ENCODE results near the gene TBC1D9B. TPM values are rescaled to one million over a fixed set of nuclear protein-coding genes. Genes with fewer than 3 reads are reported as not detected.
A peak's percentile ranks its signal among the peaks of the same experiment; 100 is the strongest.

The TBC1D9B gene
- total and polyA plus RNA-seq, 2 of the 13 experiments (the other 11 are each of a cell fraction or from before 2014, with no cell fraction given) = 35.0 to 50.0 TPM

DNA sequence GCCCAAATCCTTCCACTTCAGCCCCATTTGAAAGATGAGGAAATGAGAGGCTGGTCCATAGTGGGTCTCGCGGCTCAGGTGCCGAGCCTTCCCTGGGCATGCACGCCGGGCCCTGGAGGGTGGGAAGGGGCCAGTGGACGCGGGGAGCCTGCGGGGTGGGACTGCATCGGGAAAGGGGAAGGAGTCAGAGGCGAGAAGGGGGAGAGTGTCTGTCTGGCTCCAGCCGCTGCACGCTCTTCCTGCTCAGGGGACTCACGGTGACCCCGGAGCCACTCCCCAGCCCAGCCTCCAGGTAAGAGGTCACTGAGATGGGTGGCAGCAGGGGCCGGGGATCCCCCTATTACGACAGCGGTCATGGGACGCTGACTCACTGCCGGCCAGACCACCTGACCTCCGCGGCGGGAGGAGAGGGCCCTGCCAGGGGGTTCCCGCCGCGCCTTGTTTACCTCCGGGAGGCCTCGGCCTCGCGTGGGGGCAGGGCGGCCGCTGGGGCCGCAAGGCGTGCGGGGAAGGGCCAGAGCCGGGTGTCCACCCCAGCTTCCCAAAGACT is 88.9 kb downstream of the TBC1D9B start (continued):
- TF ChIP-seq, protein P1, sequence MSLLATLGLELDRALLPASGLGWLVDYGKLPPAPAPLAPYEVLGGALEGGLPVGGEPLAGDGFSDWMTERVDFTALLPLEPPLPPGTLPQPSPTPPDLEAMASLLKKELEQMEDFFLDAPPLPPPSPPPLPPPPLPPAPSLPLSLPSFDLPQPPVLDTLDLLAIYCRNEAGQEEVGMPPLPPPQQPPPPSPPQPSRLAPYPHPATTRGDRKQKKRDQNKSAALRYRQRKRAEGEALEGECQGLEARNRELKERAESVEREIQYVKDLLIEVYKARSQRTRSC (CRISPR knock-in tag; IDR thresholded peaks at IDR 0.05; ENCODE audit: low read depth) = peak; percentile 49; the same call in 1 of the 2 replicates
- TF ChIP-seq IKZF1 (IDR thresholded peaks at IDR 0.05) (no peak), ZNF460 (CRISPR knock-in tag; IDR thresholded peaks at IDR 0.05; ENCODE audit: borderline replicate concordance) (no peak; the same call in 1 of the 2 replicates), TCF12 (IDR thresholded peaks at IDR 0.05) (no peak), TCF12 (CRISPR knock-in tag; IDR thresholded peaks at IDR 0.05) (peak; percentile 72), ZNF431 (CRISPR knock-in tag; IDR thresholded peaks at IDR 0.05; ENCODE audit: borderline replicate concordance, low read depth) (peak; percentile 78), THYN1 (CRISPR knock-in tag; IDR thresholded peaks at IDR 0.05; ENCODE audit: borderline replicate concordance, low read depth) (no peak), HHEX (CRISPR knock-in tag; IDR thresholded peaks at IDR 0.05) (peak; percentile 55; the same call in 1 of the 2 replicates), SMAD3 (CRISPR knock-in tag; IDR thresholded peaks at IDR 0.05) (peak; percentile 68; the same call in 1 of the 2 replicates), ZNF792 (CRISPR knock-in tag; IDR thresholded peaks at IDR 0.05) (peak; percentile 68; the same call in 1 of the 2 replicates), REXO4 (CRISPR knock-in tag; IDR thresholded peaks at IDR 0.05; ENCODE audit: borderline replicate concordance) (no peak), HOXA5 (CRISPR knock-in tag; IDR thresholded peaks at IDR 0.05) (peak; percentile 79), KDM6A (CRISPR knock-in tag; IDR thresholded peaks at IDR 0.05; ENCODE audit: low read depth) (peak; percentile 72; the same call in 1 of the 2 replicates), GATAD2A (CRISPR knock-in tag; IDR thresholded peaks at IDR 0.05) (peak; percentile 70; the same call in 1 of the 2 replicates), HDAC2 (CRISPR knock-in tag; IDR thresholded peaks at IDR 0.05) (peak; percentile 75), SAP130 (CRISPR knock-in tag; IDR thresholded peaks at IDR 0.05; ENCODE audit: low read depth) (peak; percentile 94), NCOA2 (CRISPR knock-in tag; IDR thresholded peaks at IDR 0.05) (peak; percentile 81), ZNF614 (CRISPR knock-in tag; IDR thresholded peaks at IDR 0.05; ENCODE audit: borderline replicate concordance) (no peak), ZNF720 (CRISPR knock-in tag; IDR thresholded peaks at IDR 0.05) (no peak), PAX8 (CRISPR knock-in tag; IDR thresholded peaks at IDR 0.05; ENCODE audit: borderline replicate concordance) (no peak; the same call in 1 of the 2 replicates), POLR2AphosphoS5 (IDR thresholded peaks at IDR 0.05; ENCODE audit: low read depth, low read length) (peak; percentile 76), BCL6 (CRISPR knock-in tag; IDR thresholded peaks at IDR 0.05) (peak; percentile 85)
- TF ChIP-seq, protein P2, sequence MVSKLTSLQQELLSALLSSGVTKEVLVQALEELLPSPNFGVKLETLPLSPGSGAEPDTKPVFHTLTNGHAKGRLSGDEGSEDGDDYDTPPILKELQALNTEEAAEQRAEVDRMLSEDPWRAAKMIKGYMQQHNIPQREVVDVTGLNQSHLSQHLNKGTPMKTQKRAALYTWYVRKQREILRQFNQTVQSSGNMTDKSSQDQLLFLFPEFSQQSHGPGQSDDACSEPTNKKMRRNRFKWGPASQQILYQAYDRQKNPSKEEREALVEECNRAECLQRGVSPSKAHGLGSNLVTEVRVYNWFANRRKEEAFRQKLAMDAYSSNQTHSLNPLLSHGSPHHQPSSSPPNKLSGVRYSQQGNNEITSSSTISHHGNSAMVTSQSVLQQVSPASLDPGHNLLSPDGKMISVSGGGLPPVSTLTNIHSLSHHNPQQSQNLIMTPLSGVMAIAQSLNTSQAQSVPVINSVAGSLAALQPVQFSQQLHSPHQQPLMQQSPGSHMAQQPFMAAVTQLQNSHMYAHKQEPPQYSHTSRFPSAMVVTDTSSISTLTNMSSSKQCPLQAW (CRISPR knock-in tag; IDR thresholded peaks at IDR 0.05) = peak; percentile 86
- TF ChIP-seq, protein P3, sequence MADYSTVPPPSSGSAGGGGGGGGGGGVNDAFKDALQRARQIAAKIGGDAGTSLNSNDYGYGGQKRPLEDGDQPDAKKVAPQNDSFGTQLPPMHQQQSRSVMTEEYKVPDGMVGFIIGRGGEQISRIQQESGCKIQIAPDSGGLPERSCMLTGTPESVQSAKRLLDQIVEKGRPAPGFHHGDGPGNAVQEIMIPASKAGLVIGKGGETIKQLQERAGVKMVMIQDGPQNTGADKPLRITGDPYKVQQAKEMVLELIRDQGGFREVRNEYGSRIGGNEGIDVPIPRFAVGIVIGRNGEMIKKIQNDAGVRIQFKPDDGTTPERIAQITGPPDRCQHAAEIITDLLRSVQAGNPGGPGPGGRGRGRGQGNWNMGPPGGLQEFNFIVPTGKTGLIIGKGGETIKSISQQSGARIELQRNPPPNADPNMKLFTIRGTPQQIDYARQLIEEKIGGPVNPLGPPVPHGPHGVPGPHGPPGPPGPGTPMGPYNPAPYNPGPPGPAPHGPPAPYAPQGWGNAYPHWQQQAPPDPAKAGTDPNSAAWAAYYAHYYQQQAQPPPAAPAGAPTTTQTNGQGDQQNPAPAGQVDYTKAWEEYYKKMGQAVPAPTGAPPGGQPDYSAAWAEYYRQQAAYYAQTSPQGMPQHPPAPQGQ (CRISPR knock-in tag; IDR thresholded peaks at IDR 0.05; ENCODE audit: borderline replicate concordance) = no peak
- TF ChIP-seq, protein P4, sequence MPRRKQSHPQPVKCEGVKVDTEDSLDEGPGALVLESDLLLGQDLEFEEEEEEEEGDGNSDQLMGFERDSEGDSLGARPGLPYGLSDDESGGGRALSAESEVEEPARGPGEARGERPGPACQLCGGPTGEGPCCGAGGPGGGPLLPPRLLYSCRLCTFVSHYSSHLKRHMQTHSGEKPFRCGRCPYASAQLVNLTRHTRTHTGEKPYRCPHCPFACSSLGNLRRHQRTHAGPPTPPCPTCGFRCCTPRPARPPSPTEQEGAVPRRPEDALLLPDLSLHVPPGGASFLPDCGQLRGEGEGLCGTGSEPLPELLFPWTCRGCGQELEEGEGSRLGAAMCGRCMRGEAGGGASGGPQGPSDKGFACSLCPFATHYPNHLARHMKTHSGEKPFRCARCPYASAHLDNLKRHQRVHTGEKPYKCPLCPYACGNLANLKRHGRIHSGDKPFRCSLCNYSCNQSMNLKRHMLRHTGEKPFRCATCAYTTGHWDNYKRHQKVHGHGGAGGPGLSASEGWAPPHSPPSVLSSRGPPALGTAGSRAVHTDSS (CRISPR knock-in tag; conservative IDR thresholded peaks at IDR 0.05) = no peak
- TF ChIP-seq, protein P5, sequence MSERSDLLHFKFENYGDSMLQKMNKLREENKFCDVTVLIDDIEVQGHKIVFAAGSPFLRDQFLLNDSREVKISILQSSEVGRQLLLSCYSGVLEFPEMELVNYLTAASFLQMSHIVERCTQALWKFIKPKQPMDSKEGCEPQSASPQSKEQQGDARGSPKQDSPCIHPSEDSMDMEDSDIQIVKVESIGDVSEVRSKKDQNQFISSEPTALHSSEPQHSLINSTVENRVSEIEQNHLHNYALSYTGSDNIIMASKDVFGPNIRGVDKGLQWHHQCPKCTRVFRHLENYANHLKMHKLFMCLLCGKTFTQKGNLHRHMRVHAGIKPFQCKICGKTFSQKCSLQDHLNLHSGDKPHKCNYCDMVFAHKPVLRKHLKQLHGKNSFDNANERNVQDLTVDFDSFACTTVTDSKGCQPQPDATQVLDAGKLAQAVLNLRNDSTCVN (CRISPR knock-in tag; IDR thresholded peaks at IDR 0.05; ENCODE audit: borderline replicate concordance) = no peak

All from HepG2 (cell line).